K562 (cell line): ENCODE measurements around the gene MED15. TPM values are rescaled to one million over a fixed set of nuclear protein-coding genes. Genes with fewer than 3 reads are reported as not detected.

Experiments used
- ATF3 ChIP-seq, 2 experiments: fragments of 450-650 bp in 1 of 2; sonication (generic) in 1 of 2; formaldehyde crosslinking in 1 of 2; IDR thresholded peaks in 1 of 2; conservative IDR thresholded peaks in 1 of 2; 2 replicates each; pipeline versions ENCODE4 v1.6.1 to v1.8.1; 2016 to 2023; ENCODE audit warnings: mild to moderate bottlenecking in 2 of 2, moderate library complexity in 2 of 2, inconsistent platforms in 1 of 2, missing genetic modification reagents in 1 of 2
- BCOR ChIP-seq: fragments of 450-650 bp; IDR thresholded peaks from 2 replicates; pipeline ENCODE4 v1.6.1; 2016
- BRCA1 ChIP-seq, 2 experiments: fragments of 450-650 bp in 1 of 2; sonication (generic) in 1 of 2; formaldehyde crosslinking in 1 of 2; IDR thresholded peaks; 2 replicates each; pipeline versions ENCODE4 v1.5.0 to v1.6.1; 2017 to 2020; ENCODE audit warnings: mild to moderate bottlenecking in 1 of 2, missing genetic modification reagents in 1 of 2
- CEBPG ChIP-seq, 3 experiments: fragments of 200-800 bp in 1 of 3; sonication (Bioruptor generic) in 1 of 3; sonication (generic) in 1 of 3; formaldehyde crosslinking in 1 of 3; IDR thresholded peaks in 2 of 3; conservative IDR thresholded peaks in 1 of 3; 2 replicates each; pipeline versions ENCODE4 v1.6.1 to v1.8.0; 2016 to 2022; ENCODE audit warnings: missing compliant biosample characterization in 2 of 3, missing genetic modification characterization in 2 of 3, mild to moderate bottlenecking in 1 of 3, missing genetic modification reagents in 1 of 3
- FOXJ3 ChIP-seq: sonication (generic); formaldehyde crosslinking; IDR thresholded peaks from 2 replicates; pipeline ENCODE4 v1.4.0; 2020; ENCODE audit warnings: mild to moderate bottlenecking, missing genetic modification reagents
- JUND ChIP-seq, 2 experiments: IDR thresholded peaks; 2 replicates in 1 of 2; 3 replicates in 1 of 2; pipeline ENCODE4 v1.6.1; 2011; ENCODE audit warnings: borderline replicate concordance in 2 of 2, low read depth in 2 of 2, low read length in 2 of 2, improper control_type of control experiment in 1 of 2, missing biosample characterization in 1 of 2, missing genetic modification characterization in 1 of 2, missing genetic modification reagents in 1 of 2
- MTA3 ChIP-seq: fragments of 450-650 bp; formaldehyde crosslinking; IDR thresholded peaks from 2 replicates; pipeline ENCODE4 v1.6.1; 2017; ENCODE audit warnings: mild to moderate bottlenecking, borderline replicate concordance
- RBM39 ChIP-seq: fragments of 200-400 bp; formaldehyde crosslinking; optimal IDR thresholded peaks from 2 replicates; pipeline ENCODE3; 2018; ENCODE audit warnings: low read depth, low read length
- RERE ChIP-seq: sonication (generic); formaldehyde crosslinking; IDR thresholded peaks from 2 replicates; pipeline ENCODE4 v1.8.0; 2023; ENCODE audit warnings: missing genetic modification reagents, mild to moderate bottlenecking, borderline replicate concordance
- THAP7 ChIP-seq: fragments of 250-450 bp; sonication (Bioruptor Pico); IDR thresholded peaks from 2 replicates; pipeline ENCODE4 v1.5.0; 2021
- ZHX1 ChIP-seq: fragments of 150-350 bp; conservative IDR thresholded peaks from 2 replicates; pipeline ENCODE4 v1.6.1; 2014; ENCODE audit warnings: low read length
- ZNF140 ChIP-seq: fragments of 250-450 bp; sonication (Bioruptor Pico); IDR thresholded peaks from 2 replicates; pipeline ENCODE4 v1.8.0; 2021; ENCODE audit warnings: moderate library complexity, mild to moderate bottlenecking, inconsistent platforms
- ZNF184 ChIP-seq: sonication (generic); formaldehyde crosslinking; IDR thresholded peaks from 2 replicates; pipeline ENCODE4 v1.5.0; 2020; ENCODE audit warnings: missing genetic modification reagents
- ZNF431 ChIP-seq: sonication (generic); formaldehyde crosslinking; IDR thresholded peaks from 2 replicates; pipeline ENCODE4 v1.8.0; 2022; ENCODE audit warnings: mild to moderate bottlenecking, missing genetic modification reagents
- polyA plus RNA-seq, 8 experiments: library from polyadenylated mRNA; depleted of rRNA in 4 of 8; stranded (reverse) in 5 of 8; unstranded in 3 of 8; fragments of >200 nt; fragmentation: Nextera tagmentation in 2 of 8; fragmentation: Illumina TruSeq in 1 of 8; extraction: Ambion mirVana in 2 of 8; extraction: Trizol in 1 of 8; gene quantifications; 2 replicates each; pipeline versions ENCODE4 v1.2.1 to v1.2.3, GENCODE V29; 2011 to 2014; ENCODE audit warnings: inconsistent platforms in 1 of 8, missing spikeins in 1 of 8
- total RNA-seq, 7 experiments: library from RNA; depleted of rRNA in 6 of 7; stranded (reverse); fragments of >200 nt in 6 of 7; fragmentation: Illumina TruSeq in 2 of 7; extraction: Trizol in 2 of 7; gene quantifications; 2 replicates each; pipeline versions ENCODE4 v1.2.1 to v1.2.3, GENCODE V29; 2011 to 2021; ENCODE audit warnings: low replicate concordance in 1 of 7

MED15 gene
- total and polyA plus RNA-seq, 9 of the 15 experiments (the other 6 are each of a cell fraction or from before 2014, with no cell fraction given): 4.0 to 271 (median 60.1) TPM

GRCh38 chr22:20572132-20572802 is 64.9 kb downstream of the MED15 start (continued):
- TF ChIP-seq ZHX1 (no peak), MTA3 (no peak), BRCA1 (IDR thresholded peaks at IDR 0.05) (no peak), BRCA1 (CRISPR knock-in tag; IDR thresholded peaks at IDR 0.05) (no peak), FOXJ3 (CRISPR knock-in tag) (peak; percentile 67), BCOR (no peak), THAP7 (CRISPR knock-in tag) (no peak), ZNF184 (CRISPR knock-in tag) (no peak), ZNF140 (CRISPR knock-in tag) (no peak), RERE (CRISPR knock-in tag) (no peak), RBM39 (no peak), ZNF431 (CRISPR knock-in tag) (no peak), ATF3 (IDR thresholded peaks at IDR 0.05) (no peak), ATF3 (CRISPR knock-in tag; conservative IDR thresholded peaks at IDR 0.05) (no peak), JUND (IDR thresholded peaks at IDR 0.05; ENCODE audit: borderline replicate concordance, low read depth, low read length) (no peak), JUND (tag; IDR thresholded peaks at IDR 0.05; ENCODE audit: borderline replicate concordance, low read depth, low read length) (no peak), CEBPG (CRISPR knock-in tag; IDR thresholded peaks at IDR 0.05) (no peak; the same call in 1 of the 2 replicates), CEBPG (tag; conservative IDR thresholded peaks at IDR 0.05 in 1 of 2, IDR thresholded peaks at IDR 0.05 in 1 of 2) (no peak)
